ENCODE results near the gene LAP3. TPM values are rescaled to one million over a fixed set of nuclear protein-coding genes. Genes with fewer than 3 reads are reported as not detected.
A peak's percentile ranks its signal among the peaks of the same experiment; 100 is the strongest.

LAP3 gene
- total and polyA plus RNA-seq, 12 donors, result 22.7 to 176 (median 105) TPM

- 70 to 80% (median 73%) methylated on average over 2 of the region's 2 CpGs for WGBS, 4 donors
- peaks cover 0 to 88% of the 10 kb centered on the region in 2 donors for H3K36me3 ChIP-seq (replicated peaks in 1 of 2)
- no peaks in the 10 kb centered on the region for H3K4me1 ChIP-seq (replicated peaks in 1 of 2)
- H3K27ac ChIP-seq, result no peak overlapping the region
- intact Hi-C loops (cut with DNase I), result no loop called here
- peak in 1 of 7 donors; percentile 31 for DNase-seq
- TF ChIP-seq POLR2A (IDR thresholded peaks at IDR 0.05) (no peak), CTCF (IDR thresholded peaks at IDR 0.05) (no peak)
- H3K9me3 ChIP-seq (replicated peaks in 1 of 3), result no peaks in the 10 kb centered on the region
- no peak overlapping the region for H3K4me3 ChIP-seq
- H3K27me3 ChIP-seq, result no peaks in the 10 kb centered on the region
These were observed 47.8 kb downstream of the LAP3 start for GRCh38 chr4:17624821-17625220.

GRCh38 chr4:17630228-17630627 lies 53.2 kb downstream of the LAP3 start:
- Histone ChIP-seq H3K36me3 (replicated peaks in 1 of 2) (peaks cover 0 to 73% of the 10 kb centered on the region in 2 donors), H3K4me1 (replicated peaks in 1 of 2) (no peaks in the 10 kb centered on the region), H3K27me3 (no peaks in the 10 kb centered on the region), H3K9me3 (replicated peaks in 1 of 3) (no peaks in the 10 kb centered on the region), H3K27ac (no peak overlapping the region), H3K4me3 (no peak overlapping the region)
- DNase-seq, result peak in 2 of 7 donors; percentile 2 to 13
- WGBS, 4 donors, result 94 to 97% (median 96%) methylated on average over 4 of the region's 4 CpGs
- intact Hi-C loops (cut with DNase I), result no loop called here
- TF ChIP-seq POLR2A (IDR thresholded peaks at IDR 0.05) (no peak), CTCF (IDR thresholded peaks at IDR 0.05) (no peak)

GRCh38 chr4:17633600-17633999 lies 56.6 kb downstream of the LAP3 start:
- DNase-seq, result peak in 1 of 7 donors; percentile 6
- intact Hi-C loops (cut with DNase I), result no loop called here

GRCh38 chr4:17635056-17635455 lies 58.1 kb downstream of the LAP3 start:
- Histone ChIP-seq H3K9me3 (replicated peaks in 1 of 3) (no peaks in the 10 kb centered on the region), H3K27me3 (no peaks in the 10 kb centered on the region), H3K4me3 (no peak overlapping the region), H3K4me1 (replicated peaks in 1 of 2) (no peaks in the 10 kb centered on the region), H3K27ac (no peak overlapping the region), H3K36me3 (replicated peaks in 1 of 2) (peaks cover 0 to 38% of the 10 kb centered on the region in 2 donors)
- TF ChIP-seq POLR2A (IDR thresholded peaks at IDR 0.05) (no peak), CTCF (IDR thresholded peaks at IDR 0.05) (no peak)
- intact Hi-C loops (cut with DNase I), result loop anchor here in 1 of 2 donors (5.0 kb wide), 1 partner anchor 88 kb away; no protein-coding TSS in a partner anchor
- DNase-seq, result no peak
- 97 to 99% (median 98%) methylated on average over 4 of the region's 4 CpGs for WGBS, 4 donors

More at GRCh38 chr4:17633600-17633999, 56.6 kb downstream of the LAP3 start:
- TF ChIP-seq CTCF (IDR thresholded peaks at IDR 0.05) (no peak), POLR2A (IDR thresholded peaks at IDR 0.05) (no peak)
- Histone ChIP-seq H3K27ac (no peak overlapping the region), H3K4me3 (no peak overlapping the region), H3K4me1 (replicated peaks in 1 of 2) (no peaks in the 10 kb centered on the region), H3K9me3 (replicated peaks in 1 of 3) (no peaks in the 10 kb centered on the region), H3K27me3 (no peaks in the 10 kb centered on the region), H3K36me3 (replicated peaks in 1 of 2) (peaks cover 0 to 41% of the 10 kb centered on the region in 2 donors)
- 95 to 98% (median 96%) methylated on average over 9 of the region's 9 CpGs for WGBS, 4 donors

Data from adrenal gland (tissue), 12 donors.